Iris pigment epithelial cell (primary cell): Measurements from ENCODE around the gene UBE2V1.

Source experiments
- DNase-seq: peaks from one replicate; pipeline ENCODE4 v3.0.0-alpha.2; 2011; ENCODE audit warnings: low read depth

The UBE2V1 gene

GRCh38 chr20:50062006-50062838 lies 50.7 kb downstream of the UBE2V1 start:
- no peak for DNase-seq

GRCh38 chr20:50061151-50062005 lies 51.6 kb downstream of the UBE2V1 start:
- no peak for DNase-seq

GRCh38 chr20:50058662-50059402 lies 54.1 kb downstream of the UBE2V1 start:
- no peak for DNase-seq

- DNase-seq: no peak
Observed at GRCh38 chr20:50057714-50058053, 55.3 kb downstream of the UBE2V1 start.

- no peak for DNase-seq
Observed at GRCh38 chr20:50056951-50057713, 55.8 kb downstream of the UBE2V1 start.

GRCh38 chr20:50056408-50056926 lies 56.5 kb downstream of the UBE2V1 start:
- no peak for DNase-seq

GRCh38 chr20:50055524-50056083 lies 57.3 kb downstream of the UBE2V1 start:
- DNase-seq: no peak

GRCh38 chr20:50054626-50055511 lies 58.1 kb downstream of the UBE2V1 start:
- peak; percentile 31 for DNase-seq

GRCh38 chr20:50054231-50054547 lies 58.8 kb downstream of the UBE2V1 start:
- no peak for DNase-seq

GRCh38 chr20:50053362-50054230 lies 59.4 kb downstream of the UBE2V1 start:
- no peak for DNase-seq

GRCh38 chr20:50052550-50053361 lies 60.2 kb downstream of the UBE2V1 start:
- no peak for DNase-seq

GRCh38 chr20:50050660-50051308 lies 62.2 kb downstream of the UBE2V1 start:
- no peak for DNase-seq

GRCh38 chr20:50050214-50050613 lies 62.7 kb downstream of the UBE2V1 start:
- DNase-seq: no peak

GRCh38 chr20:50049442-50050026 lies 63.4 kb downstream of the UBE2V1 start:
- DNase-seq: no peak

GRCh38 chr20:50048420-50049166 lies 64.4 kb downstream of the UBE2V1 start:
- no peak for DNase-seq

GRCh38 chr20:50044353-50044960 lies 68.5 kb downstream of the UBE2V1 start:
- no peak for DNase-seq
